HCT116 (cell line): ENCODE measurements around the gene CHERP. TPM values are rescaled to one million over a fixed set of nuclear protein-coding genes. Genes with fewer than 3 reads are reported as not detected.
A peak's percentile ranks its signal among the peaks of the same experiment; 100 is the strongest.

Source experiments
- ATAC-seq: fragments of 200-7000 bp; cut with Tn5 transposase; 2 replicates; pipeline ENCODE4 v1.9.1; 2020; ENCODE audit warnings: mild to moderate bottlenecking, moderate library complexity
- BruUV-seq: library from RNA; stranded (reverse); fragments of 400-500 nt; replicated peaks from 2 replicates; lab custom pipeline; 2021; lab: Mats Ljungman, UMichigan
- CTCF ChIA-PET: fragments of 300-600 bp; sonication (Branson Sonifier 250); formaldehyde crosslinking; loops from one replicate; lab custom pipeline; 2021; ENCODE audit warnings: antibody characterized with exemption; lab: Charles Lee
- POLR2A ChIA-PET: fragments of 300-600, 350-600 bp; sonication (Branson Sonifier 250); formaldehyde crosslinking; loops from one replicate; lab custom pipeline; 2021; ENCODE audit warnings: antibody characterized with exemption; lab: Charles Lee
- RAD21 ChIA-PET, 2 experiments: fragments of 300-600 bp; sonication (Branson Sonifier 250); formaldehyde crosslinking; loops; one replicate each; lab custom pipeline; 2023; ENCODE audit warnings: low total read pairs in 2 of 2; ENCODE audit not compliant: uncharacterized antibody in 2 of 2, unreplicated experiment in 2 of 2, low non-redundant PET in 1 of 2; lab: Charles Lee
- DNase-seq: peaks from one replicate; pipeline ENCODE4 v3.0.0-alpha.2; 2010; ENCODE audit warnings: low read depth, low spot score
- H2AFZ ChIP-seq: fragments of 200-600 bp; shearing (Covaris generic), sonication (generic); 2 replicates; pipeline ENCODE4 v1.6.1; 2017; ENCODE audit warnings: low read depth, mixed run types, mixed read lengths, antibody characterized with exemption, low read length; ENCODE audit not compliant: poor library complexity, severe bottlenecking
- H3K27ac ChIP-seq: 2 replicates; pipeline ENCODE4 v1.5.1; 2012; ENCODE audit warnings: low read depth, low read length
- H3K27me3 ChIP-seq: fragments of 200-600 bp; sonication (generic); 2 replicates; pipeline ENCODE4 v1.6.1; 2016; ENCODE audit warnings: mixed run types, low read length, mixed read lengths; ENCODE audit not compliant: insufficient read depth
- H3K36me3 ChIP-seq, 2 experiments: fragments of 200-500 bp in 1 of 2; fragments of 200-600 bp in 1 of 2; sonication (Bioruptor generic) in 1 of 2; sonication (generic) in 1 of 2; 2 replicates each; pipeline versions ENCODE4 v1.5.1 to v1.6.1; 2014 to 2016; ENCODE audit warnings: low read length in 2 of 2, inconsistent platforms in 1 of 2, mixed read lengths in 1 of 2, mixed run types in 1 of 2; ENCODE audit not compliant: insufficient read depth in 2 of 2, control insufficient read depth in 1 of 2
- H3K4me1 ChIP-seq, 2 experiments: fragments of 200-600 bp in 1 of 2; sonication (generic) in 1 of 2; 2 replicates each; pipeline versions ENCODE4 v1.5.1 to v1.6.1; 2012 to 2017; ENCODE audit warnings: low read length in 2 of 2, inconsistent platforms in 1 of 2, mild to moderate bottlenecking in 1 of 2, mixed read lengths in 1 of 2, mixed run types in 1 of 2, moderate library complexity in 1 of 2; ENCODE audit not compliant: insufficient read depth in 2 of 2, control insufficient read depth in 1 of 2
- H3K4me2 ChIP-seq: fragments of 200-600 bp; sonication (generic); 2 replicates; pipeline ENCODE4 v1.6.1; 2017; ENCODE audit warnings: mixed run types, low read length, mixed read lengths
- H3K4me3 ChIP-seq, 2 experiments: fragments of 200-600 bp in 1 of 2; sonication (generic) in 1 of 2; replicated peaks in 1 of 2; 2 replicates each; pipeline ENCODE4 v1.5.1; 2011 to 2016; ENCODE audit warnings: low read length in 2 of 2, control low read depth in 1 of 2, low read depth in 1 of 2, mild to moderate bottlenecking in 1 of 2, mixed read lengths in 1 of 2, mixed run types in 1 of 2
- H3K79me2 ChIP-seq: fragments of 200-600 bp; sonication (generic); 2 replicates; pipeline ENCODE4 v1.6.1; 2017; ENCODE audit warnings: mild to moderate bottlenecking, mixed run types, low read length, moderate library complexity, mixed read lengths; ENCODE audit not compliant: insufficient read depth
- H3K9ac ChIP-seq: fragments of 200-600 bp; sonication (generic); 2 replicates; pipeline ENCODE4 v1.6.1; 2016; ENCODE audit warnings: low read length, mixed read lengths
- H3K9me2 ChIP-seq: fragments of 200-600 bp; sonication (generic), shearing (Covaris generic); 2 replicates; pipeline ENCODE4 v1.6.1; 2017; ENCODE audit warnings: mixed run types, mild to moderate bottlenecking, moderate library complexity; ENCODE audit not compliant: insufficient read depth
- H3K9me3 ChIP-seq, 2 experiments: fragments of 200-500 bp in 1 of 2; fragments of 200-600 bp in 1 of 2; sonication (Bioruptor generic) in 1 of 2; sonication (generic) in 1 of 2; 2 replicates each; pipeline ENCODE4 v1.6.1; 2014 to 2017; ENCODE audit warnings: low read length in 2 of 2, mixed read lengths in 2 of 2, inconsistent platforms in 1 of 2, low read depth in 1 of 2, mild to moderate bottlenecking in 1 of 2, mixed run types in 1 of 2, moderate library complexity in 1 of 2; ENCODE audit not compliant: control insufficient read depth in 1 of 2, insufficient read depth in 1 of 2
- H4K20me1 ChIP-seq: fragments of 200-600 bp; sonication (generic), shearing (Covaris generic); 2 replicates; pipeline ENCODE4 v1.6.1; 2017; ENCODE audit warnings: mixed run types, mild to moderate bottlenecking, moderate library complexity; ENCODE audit not compliant: insufficient read depth
- CBX3 ChIP-seq: IDR thresholded peaks from 2 replicates; pipeline ENCODE4 v1.6.1; 2012; ENCODE audit warnings: low read depth
- EGR1 ChIP-seq: IDR thresholded peaks from 2 replicates; pipeline ENCODE4 v1.6.1; 2012; ENCODE audit warnings: low read depth
- ELF1 ChIP-seq: IDR thresholded peaks from 2 replicates; pipeline ENCODE4 v1.6.1; 2012; ENCODE audit warnings: low read depth, borderline replicate concordance
- EZH2 ChIP-seq: fragments of 200-600 bp; sonication (generic); IDR thresholded peaks from 2 replicates; pipeline ENCODE4 v1.6.1; 2017; ENCODE audit warnings: antibody characterized with exemption, mixed run types
- EZH2phosphoT487 ChIP-seq: fragments of 200-600 bp; IDR thresholded peaks from 2 replicates; pipeline ENCODE4 v1.6.1; 2018; ENCODE audit warnings: antibody characterized with exemption, borderline replicate concordance
- JUND ChIP-seq: IDR thresholded peaks from 2 replicates; pipeline ENCODE4 v1.6.1; 2012
- POLR2AphosphoS5 ChIP-seq: IDR thresholded peaks from 2 replicates; pipeline ENCODE4 v1.6.1; 2011; ENCODE audit warnings: mild to moderate bottlenecking, low read depth, low read length, moderate library complexity
- RAD21 ChIP-seq: IDR thresholded peaks from 2 replicates; pipeline ENCODE4 v1.6.1; 2012; ENCODE audit warnings: low read depth, mild to moderate bottlenecking
- SRF ChIP-seq: IDR thresholded peaks from 2 replicates; pipeline ENCODE4 v1.6.1; 2012; ENCODE audit warnings: low read depth
- YY1 ChIP-seq: IDR thresholded peaks from 2 replicates; pipeline ENCODE4 v1.6.1; 2011; ENCODE audit warnings: low read length, low read depth, moderate library complexity, mild to moderate bottlenecking; ENCODE audit not compliant: insufficient replicate concordance; ENCODE audit errors: extremely low read depth
- ZNF274 ChIP-seq: fragments of 200-500 bp; sonication (Bioruptor generic); IDR thresholded peaks from 2 replicates; pipeline ENCODE4 v1.6.1; 2014; ENCODE audit warnings: mild to moderate bottlenecking, low read depth, low read length, inconsistent platforms
- intact Hi-C: fragments of 100-400 bp; cut with micrococcal nuclease; formaldehyde crosslinking; loops from 2 replicates; pipeline ENCODE4 v1.10.0; 2022
- total RNA-seq: library from RNA; stranded (reverse); gene quantifications from one replicate; pipeline ENCODE4 v1.2.1, GENCODE V29; 2021; ENCODE audit not compliant: unreplicated experiment
- TF ChIP-seq, protein P1 (sequence below), 3 experiments: fragments of 200-600 bp in 1 of 3; sonication (generic) in 1 of 3; IDR thresholded peaks in 2 of 3; conservative IDR thresholded peaks in 1 of 3; 2 replicates each; pipeline ENCODE4 v1.5.1; 2012 to 2017; ENCODE audit warnings: low read depth in 2 of 3, low read length in 2 of 3, antibody characterized with exemption in 1 of 3, borderline replicate concordance in 1 of 3, control low read depth in 1 of 3, mild to moderate bottlenecking in 1 of 3, mixed read lengths in 1 of 3, mixed run types in 1 of 3, moderate library complexity in 1 of 3; ENCODE audit not compliant: insufficient read depth in 1 of 3
- TF ChIP-seq, protein P2 (sequence below): IDR thresholded peaks from 2 replicates; pipeline ENCODE4 v1.6.1; 2012
- TF ChIP-seq, protein P3 (sequence below): IDR thresholded peaks from 2 replicates; pipeline ENCODE4 v1.6.1; 2012
- TF ChIP-seq, protein P4 (sequence below): IDR thresholded peaks from 2 replicates; pipeline ENCODE4 v1.6.1; 2011; ENCODE audit warnings: mild to moderate bottlenecking, low read length, moderate library complexity; ENCODE audit not compliant: insufficient replicate concordance; ENCODE audit errors: extremely low read depth

Gene CHERP
- total RNA-seq, 1 experiment from 2014 or later, result 65.8 TPM

DNA sequence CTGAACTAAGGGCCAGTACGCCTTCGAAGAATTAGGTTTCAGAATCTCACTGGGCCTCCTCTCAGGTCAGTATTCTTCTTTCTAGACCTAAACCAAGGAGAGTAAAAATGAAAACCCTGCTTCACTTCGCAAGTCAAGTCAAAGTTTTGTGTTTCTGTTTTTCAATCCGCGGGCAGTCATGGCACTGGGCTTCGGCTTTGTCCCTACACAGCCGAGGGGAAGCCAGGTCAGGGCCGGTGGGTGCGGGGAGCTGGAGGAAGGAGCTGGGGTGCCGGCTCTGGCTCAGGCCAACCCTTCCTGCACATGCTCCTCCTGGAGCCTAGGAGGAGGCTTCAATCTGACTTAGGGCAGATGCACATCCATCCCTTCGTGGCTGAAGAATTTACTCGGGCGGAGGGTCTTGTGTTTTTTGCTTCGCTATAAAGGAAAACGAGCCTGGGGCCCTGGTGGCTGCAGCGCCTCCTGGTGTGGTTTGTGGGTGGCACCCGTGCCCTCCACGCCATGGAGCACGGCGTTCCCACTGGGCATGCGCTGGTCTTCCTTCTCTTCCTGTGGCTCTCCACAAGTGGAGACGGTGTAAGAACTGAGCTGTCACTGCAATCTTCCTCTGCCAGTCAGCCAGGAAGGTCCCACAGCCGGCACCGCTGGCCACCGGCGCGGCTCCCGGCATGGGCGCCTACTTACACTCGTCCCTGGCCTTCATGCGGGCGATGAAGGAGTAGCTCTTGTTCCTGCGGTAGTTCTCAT lies 23.6 kb downstream of the CHERP start:
- no peak for TF ChIP-seq YY1
- TF ChIP-seq, protein P1, sequence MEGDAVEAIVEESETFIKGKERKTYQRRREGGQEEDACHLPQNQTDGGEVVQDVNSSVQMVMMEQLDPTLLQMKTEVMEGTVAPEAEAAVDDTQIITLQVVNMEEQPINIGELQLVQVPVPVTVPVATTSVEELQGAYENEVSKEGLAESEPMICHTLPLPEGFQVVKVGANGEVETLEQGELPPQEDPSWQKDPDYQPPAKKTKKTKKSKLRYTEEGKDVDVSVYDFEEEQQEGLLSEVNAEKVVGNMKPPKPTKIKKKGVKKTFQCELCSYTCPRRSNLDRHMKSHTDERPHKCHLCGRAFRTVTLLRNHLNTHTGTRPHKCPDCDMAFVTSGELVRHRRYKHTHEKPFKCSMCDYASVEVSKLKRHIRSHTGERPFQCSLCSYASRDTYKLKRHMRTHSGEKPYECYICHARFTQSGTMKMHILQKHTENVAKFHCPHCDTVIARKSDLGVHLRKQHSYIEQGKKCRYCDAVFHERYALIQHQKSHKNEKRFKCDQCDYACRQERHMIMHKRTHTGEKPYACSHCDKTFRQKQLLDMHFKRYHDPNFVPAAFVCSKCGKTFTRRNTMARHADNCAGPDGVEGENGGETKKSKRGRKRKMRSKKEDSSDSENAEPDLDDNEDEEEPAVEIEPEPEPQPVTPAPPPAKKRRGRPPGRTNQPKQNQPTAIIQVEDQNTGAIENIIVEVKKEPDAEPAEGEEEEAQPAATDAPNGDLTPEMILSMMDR (IDR thresholded peaks at IDR 0.05 in 2 of 3, conservative IDR thresholded peaks at IDR 0.05 in 1 of 3; ENCODE audit: borderline replicate concordance in 1 of 3, insufficient read depth in 1 of 3, low read depth in 2 of 3, low read length in 2 of 3), result peak in 2 of 3 experiments; percentile 31 to 38; a peak in 3 of 6 replicates
- ChIA-PET RAD21 (no interaction called here), POLR2A (no interaction called here), CTCF (no interaction called here)
- Histone ChIP-seq H3K9ac (no peak overlapping the region), H3K4me3 (no peak overlapping the region), H3K27me3 (no peaks in the 10 kb centered on the region), H3K27ac (no peak overlapping the region), H3K9me2 (no peaks in the 10 kb centered on the region), H2AFZ (no peak overlapping the region), H3K36me3 (peaks cover 29 to 56% of the 10 kb centered on the region in 2 experiments; a peak in 3 of 4 replicates), H4K20me1 (no peaks in the 10 kb centered on the region), H3K4me2 (no peak overlapping the region), H3K9me3 (no peaks in the 10 kb centered on the region), H3K79me2 (no peaks in the 10 kb centered on the region; the same call in 1 of the 2 replicates), H3K4me1 (no peaks in the 10 kb centered on the region)
- BruUV-seq, result no TSS peak
- DNase-seq (no peak), ATAC-seq (0 out of 2 replicates have a peak, but pooled peaks have one; percentile 12)
- intact Hi-C loops, result no loop called here

DNA sequence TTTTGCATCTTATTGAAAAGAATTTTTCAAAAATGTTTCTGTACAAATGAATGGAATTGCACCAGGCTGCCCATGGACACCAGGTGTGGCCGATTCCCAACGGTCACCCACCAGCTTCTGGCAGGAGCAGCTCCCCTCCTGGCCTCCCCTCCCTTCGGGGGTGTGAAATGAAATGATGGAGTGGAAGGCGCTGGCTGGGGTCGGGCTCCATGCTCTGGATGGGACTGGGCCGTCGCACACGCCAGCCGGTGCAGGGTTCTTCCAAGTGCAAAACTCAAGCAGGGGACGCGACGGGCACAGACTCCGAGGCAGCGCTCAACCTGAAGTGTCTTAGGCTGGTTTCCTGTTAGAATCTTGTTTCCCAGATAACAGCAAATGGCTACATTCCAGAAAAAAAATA lies 24.2 kb downstream of the CHERP start:
- POLR2A ChIA-PET, result no interaction called here
- CTCF ChIA-PET, result no interaction called here
- RAD21 ChIA-PET, result no interaction called here
- TF ChIP-seq, protein P2, sequence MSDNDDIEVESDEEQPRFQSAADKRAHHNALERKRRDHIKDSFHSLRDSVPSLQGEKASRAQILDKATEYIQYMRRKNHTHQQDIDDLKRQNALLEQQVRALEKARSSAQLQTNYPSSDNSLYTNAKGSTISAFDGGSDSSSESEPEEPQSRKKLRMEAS, result no peak
- TF ChIP-seq ELF1 (no peak), YY1 (no peak), EZH2 (no peak), SRF (no peak), CBX3 (no peak), ZNF274 (no peak), EZH2phosphoT487 (no peak), RAD21 (no peak), JUND (no peak), POLR2AphosphoS5 (no peak; the same call in 1 of the 2 replicates), EGR1 (no peak)
- TF ChIP-seq, protein P3, sequence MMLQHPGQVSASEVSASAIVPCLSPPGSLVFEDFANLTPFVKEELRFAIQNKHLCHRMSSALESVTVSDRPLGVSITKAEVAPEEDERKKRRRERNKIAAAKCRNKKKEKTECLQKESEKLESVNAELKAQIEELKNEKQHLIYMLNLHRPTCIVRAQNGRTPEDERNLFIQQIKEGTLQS, result no peak
- TF ChIP-seq, protein P4, sequence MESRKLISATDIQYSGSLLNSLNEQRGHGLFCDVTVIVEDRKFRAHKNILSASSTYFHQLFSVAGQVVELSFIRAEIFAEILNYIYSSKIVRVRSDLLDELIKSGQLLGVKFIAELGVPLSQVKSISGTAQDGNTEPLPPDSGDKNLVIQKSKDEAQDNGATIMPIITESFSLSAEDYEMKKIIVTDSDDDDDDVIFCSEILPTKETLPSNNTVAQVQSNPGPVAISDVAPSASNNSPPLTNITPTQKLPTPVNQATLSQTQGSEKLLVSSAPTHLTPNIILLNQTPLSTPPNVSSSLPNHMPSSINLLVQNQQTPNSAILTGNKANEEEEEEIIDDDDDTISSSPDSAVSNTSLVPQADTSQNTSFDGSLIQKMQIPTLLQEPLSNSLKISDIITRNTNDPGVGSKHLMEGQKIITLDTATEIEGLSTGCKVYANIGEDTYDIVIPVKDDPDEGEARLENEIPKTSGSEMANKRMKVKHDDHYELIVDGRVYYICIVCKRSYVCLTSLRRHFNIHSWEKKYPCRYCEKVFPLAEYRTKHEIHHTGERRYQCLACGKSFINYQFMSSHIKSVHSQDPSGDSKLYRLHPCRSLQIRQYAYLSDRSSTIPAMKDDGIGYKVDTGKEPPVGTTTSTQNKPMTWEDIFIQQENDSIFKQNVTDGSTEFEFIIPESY, result no peak

More for the DNA sequence above, 24.2 kb downstream of the CHERP start:
- Histone ChIP-seq H3K9me3 (no peaks in the 10 kb centered on the region), H3K4me2 (no peak overlapping the region), H3K27ac (no peak overlapping the region), H2AFZ (no peak overlapping the region), H3K27me3 (no peaks in the 10 kb centered on the region), H3K79me2 (no peaks in the 10 kb centered on the region), H4K20me1 (no peaks in the 10 kb centered on the region), H3K4me3 (no peak overlapping the region), H3K4me1 (no peaks in the 10 kb centered on the region), H3K36me3 (peaks cover 25 to 52% of the 10 kb centered on the region in 2 experiments; a peak in 3 of 4 replicates), H3K9me2 (no peaks in the 10 kb centered on the region), H3K9ac (no peak overlapping the region)
- intact Hi-C loops, result no loop called here
- no peak for ATAC-seq
- no peak for DNase-seq
- TSS peak; percentile 78 for BruUV-seq
